Chondrocyte (in vitro differentiated cells): ENCODE measurements around the gene HLTF. TPM values are rescaled to one million over a fixed set of nuclear protein-coding genes. Genes with fewer than 3 reads are reported as not detected.

Experiments
- DNase-seq: peaks from one replicate; pipeline ENCODE4 v3.0.0; 2021; ENCODE audit warnings: mixed read lengths, low spot score
- H3K27ac Mint-ChIP-seq: one replicate; pipeline ENCODE4 v1.8.0; 2021; ENCODE audit warnings: mild to moderate bottlenecking, moderate library complexity, mixed read lengths; ENCODE audit not compliant: unreplicated experiment
- H3K27me3 Mint-ChIP-seq: 2 replicates; pipeline ENCODE4 v1.8.0; 2021; ENCODE audit warnings: low read depth, mixed read lengths
- H3K36me3 Mint-ChIP-seq: 2 replicates; pipeline ENCODE4 v1.8.0; 2021; ENCODE audit warnings: low read depth, mixed read lengths
- H3K4me1 Mint-ChIP-seq: 2 replicates; pipeline ENCODE4 v1.8.0; 2021; ENCODE audit warnings: low read depth, mild to moderate bottlenecking, mixed read lengths
- H3K4me3 Mint-ChIP-seq: one replicate; pipeline ENCODE4 v1.8.0; 2021; ENCODE audit warnings: mild to moderate bottlenecking, moderate library complexity, mixed read lengths; ENCODE audit not compliant: unreplicated experiment
- H3K9me3 Mint-ChIP-seq: 2 replicates; pipeline ENCODE4 v1.8.0; 2021; ENCODE audit warnings: low read depth, mixed read lengths
- CTCF ChIP-seq: fragments of 200-600 bp; sonication (generic); IDR thresholded peaks from 2 replicates; pipeline ENCODE4 v1.5.0; 2021; ENCODE audit warnings: antibody characterized with exemption, mild to moderate bottlenecking, moderate library complexity
- total RNA-seq: library from RNA; stranded (reverse); gene quantifications from 3 replicates; pipeline ENCODE4 v1.2.1, GENCODE V29; 2021

HLTF gene
- total RNA-seq, 1 donor from 2014 or later = 30.9 TPM

GRCh38 chr3:149007567-149008257, 78.6 kb downstream of the HLTF start:
- no peak for DNase-seq
- H3K27me3 Mint-ChIP-seq = no peaks in the 10 kb centered on the region
- no peak overlapping the region for H3K27ac Mint-ChIP-seq

GRCh38 chr3:149005416-149005815, 80.9 kb downstream of the HLTF start:
- H3K27ac Mint-ChIP-seq = peak overlapping the region; percentile 49
- no peak for DNase-seq
- peaks cover 13% of the 10 kb centered on the region for H3K4me1 Mint-ChIP-seq
- no peak for TF ChIP-seq CTCF
- H3K4me3 Mint-ChIP-seq = no peak overlapping the region
- H3K27me3 Mint-ChIP-seq = no peaks in the 10 kb centered on the region
- peaks cover 24% of the 10 kb centered on the region for H3K36me3 Mint-ChIP-seq
- H3K9me3 Mint-ChIP-seq = no peaks in the 10 kb centered on the region

More at GRCh38 chr3:149007567-149008257, 78.6 kb downstream of the HLTF start:
- TF ChIP-seq CTCF = no peak
- Mint-ChIP-seq H3K9me3 (no peaks in the 10 kb centered on the region), H3K4me3 (no peak overlapping the region), H3K4me1 (peaks cover 14% of the 10 kb centered on the region), H3K36me3 (peaks cover 30% of the 10 kb centered on the region)

- H3K9me3 Mint-ChIP-seq = no peaks in the 10 kb centered on the region
- peaks cover 17% of the 10 kb centered on the region for H3K4me1 Mint-ChIP-seq
- peak overlapping the region; percentile 86 for H3K27ac Mint-ChIP-seq
- H3K36me3 Mint-ChIP-seq = peaks cover 25% of the 10 kb centered on the region
- TF ChIP-seq CTCF = no peak
- no peak for DNase-seq
- no peaks in the 10 kb centered on the region for H3K27me3 Mint-ChIP-seq
- no peak overlapping the region for H3K4me3 Mint-ChIP-seq
Measured at GRCh38 chr3:149004622-149005021, 81.7 kb downstream of the HLTF start.

- Mint-ChIP-seq H3K9me3 (no peaks in the 10 kb centered on the region), H3K4me3 (no peak overlapping the region), H3K27ac (no peak overlapping the region), H3K36me3 (peaks cover 25% of the 10 kb centered on the region), H3K4me1 (peaks cover 22% of the 10 kb centered on the region), H3K27me3 (no peaks in the 10 kb centered on the region)
- no peak for DNase-seq
- no peak for TF ChIP-seq CTCF
Measured at GRCh38 chr3:149003653-149004305, 82.6 kb downstream of the HLTF start.

GRCh38 chr3:149001727-149002126, 84.6 kb downstream of the HLTF start:
- Mint-ChIP-seq H3K27me3 (no peaks in the 10 kb centered on the region), H3K4me1 (peaks cover 26% of the 10 kb centered on the region), H3K36me3 (peaks cover 12% of the 10 kb centered on the region), H3K27ac (no peak overlapping the region), H3K4me3 (no peak overlapping the region), H3K9me3 (no peaks in the 10 kb centered on the region)
- DNase-seq = no peak
- no peak for TF ChIP-seq CTCF
